Cardiac muscle cell (in vitro differentiated cells and primary cell): ENCODE results near the gene ZSCAN5A. TPM values are rescaled to one million over a fixed set of nuclear protein-coding genes. Genes with fewer than 3 reads are reported as not detected.

Experiments used
- DNase-seq, 2 donors: peaks; one replicate each; pipeline versions ENCODE4 v3.0.0 to v3.0.0-alpha.2; 2010 to 2017; ENCODE audit warnings: low read depth in 1 of 2, low spot score in 1 of 2
- H3K27ac ChIP-seq: fragments of 200-600 bp; sonication (generic); 2 replicates; pipeline ENCODE4 v1.5.1; 2016
- H3K27me3 ChIP-seq: fragments of 200-600 bp; sonication (generic); 2 replicates; pipeline ENCODE4 v1.6.0; 2016; ENCODE audit warnings: control low read depth
- H3K36me3 ChIP-seq: fragments of 200-600 bp; sonication (generic); 2 replicates; pipeline ENCODE4 v1.5.1; 2016; ENCODE audit warnings: control low read depth
- H3K4me1 ChIP-seq: fragments of 200-600 bp; sonication (generic); 2 replicates; pipeline ENCODE4 v1.8.1; 2017; ENCODE audit warnings: low read depth, mild to moderate bottlenecking, mixed run types
- H3K4me3 ChIP-seq: fragments of 200-600 bp; sonication (generic); 2 replicates; pipeline ENCODE4 v1.5.1; 2016; ENCODE audit warnings: mild to moderate bottlenecking
- H3K9me3 ChIP-seq: fragments of 200-600 bp; sonication (generic); 2 replicates; pipeline ENCODE4 v1.5.1; 2017; ENCODE audit warnings: low read depth, mild to moderate bottlenecking, control low read depth
- CTCF ChIP-seq: IDR thresholded peaks from 2 replicates; pipeline ENCODE4 v1.5.1; 2012; ENCODE audit warnings: low read depth, mild to moderate bottlenecking, low read length
- polyA plus RNA-seq: library from polyadenylated mRNA; unstranded; fragments of >200 nt; fragmentation: Nextera tagmentation; extraction: Ambion mirVana; gene quantifications from 2 replicates; pipeline ENCODE4 v1.2.1, GENCODE V29; 2016
- total RNA-seq: library from RNA; depleted of rRNA; stranded (reverse); fragments of >200 nt; gene quantifications from 2 replicates; pipeline ENCODE4 v1.2.3, GENCODE V29; 2016

Gene ZSCAN5A
- total RNA-seq (2.9 and 53.9 TPM in 2 replicates), polyA plus RNA-seq (14.2 and 15.1 TPM in 2 replicates)

- peak within 1 kb of the TSS; percentile 92 for H3K27ac ChIP-seq
- peaks cover 6% of the 10 kb centered on the region for H3K4me1 ChIP-seq
- TF ChIP-seq CTCF: no peak
- H3K27me3 ChIP-seq: no peaks in the 10 kb centered on the region
- H3K4me3 ChIP-seq: peak within 1 kb of the TSS; percentile 48
- DNase-seq: peak; percentile 94 to 97
- H3K9me3 ChIP-seq: no peaks in the 10 kb centered on the region
- no peaks in the 10 kb centered on the region for H3K36me3 ChIP-seq
These were observed at the start of gene ZSCAN5A for GRCh38 chr19:56314381-56315076. Gene ZSCAN5A, minus strand, starts transcription at chr19:56314839. Its CDS starts 89,793 bp downstream, at chr19:56225046.

- Histone ChIP-seq H3K4me1 (no peaks in the 10 kb centered on the region), H3K9me3 (no peaks in the 10 kb centered on the region), H3K4me3 (no peak overlapping the region), H3K36me3 (no peaks in the 10 kb centered on the region), H3K27me3 (no peaks in the 10 kb centered on the region), H3K27ac (no peak overlapping the region)
- TF ChIP-seq CTCF: no peak
- DNase-seq: no peak
These were observed 46.2 kb upstream of the ZSCAN5A start for GRCh38 chr19:56360841-56361240.

- TF ChIP-seq CTCF: no peak
These were observed 42.3 kb upstream of the ZSCAN5A start for GRCh38 chr19:56356944-56357343.

GRCh38 chr19:56355517-56355916 is 40.9 kb upstream of the ZSCAN5A start:
- Histone ChIP-seq H3K27ac (no peak overlapping the region), H3K36me3 (no peaks in the 10 kb centered on the region), H3K4me1 (no peaks in the 10 kb centered on the region), H3K27me3 (no peaks in the 10 kb centered on the region), H3K9me3 (no peaks in the 10 kb centered on the region), H3K4me3 (no peak overlapping the region)
- TF ChIP-seq CTCF: no peak
- DNase-seq: no peak

More at GRCh38 chr19:56356944-56357343, 42.3 kb upstream of the ZSCAN5A start:
- Histone ChIP-seq H3K4me3 (no peak overlapping the region), H3K27ac (no peak overlapping the region), H3K36me3 (no peaks in the 10 kb centered on the region), H3K4me1 (no peaks in the 10 kb centered on the region), H3K27me3 (no peaks in the 10 kb centered on the region), H3K9me3 (no peaks in the 10 kb centered on the region)
- DNase-seq: no peak

GRCh38 chr19:56351208-56351607 is 36.6 kb upstream of the ZSCAN5A start:
- no peaks in the 10 kb centered on the region for H3K9me3 ChIP-seq
- no peak for TF ChIP-seq CTCF
- H3K36me3 ChIP-seq: no peaks in the 10 kb centered on the region

More at GRCh38 chr19:56351208-56351607, 36.6 kb upstream of the ZSCAN5A start:
- Histone ChIP-seq H3K4me1 (peaks cover 4% of the 10 kb centered on the region), H3K4me3 (no peak overlapping the region), H3K27me3 (no peaks in the 10 kb centered on the region), H3K27ac (no peak overlapping the region)
- no peak for DNase-seq
